Gastroesophageal sphincter (tissue), 4 donors: ENCODE data around the gene ZNF444. TPM values are rescaled to one million over a fixed set of nuclear protein-coding genes. Genes with fewer than 3 reads are reported as not detected.

Experiments
- ATAC-seq: fragments of 150-250 bp; one replicate; pipeline ENCODE4 v1.9.1; 2016; ENCODE audit warnings: mild to moderate bottlenecking, moderate library complexity
- H3K27ac ChIP-seq, 4 donors: fragments of 200-600 bp; sonication (generic) in 3 of 4; 1 replicate in 3 of 4; 2 replicates in 1 of 4; pipeline ENCODE4 v1.5.1; 2016 to 2019
- H3K27me3 ChIP-seq: fragments of 200-600 bp; sonication (generic); one replicate; pipeline ENCODE4 v1.5.1; 2019
- H3K36me3 ChIP-seq, 2 donors: fragments of 200-600 bp; sonication (generic); one replicate each; pipeline ENCODE4 v1.5.1; 2019; ENCODE audit warnings: control low read depth in 1 of 2
- H3K4me1 ChIP-seq, 3 donors: fragments of 200-600 bp; sonication (generic); 1 replicate in 2 of 3; 2 replicates in 1 of 3; pipeline ENCODE4 v1.5.1; 2016 to 2019; ENCODE audit warnings: control low read depth in 2 of 3
- H3K4me3 ChIP-seq, 2 donors: fragments of 200-600 bp; sonication (generic); one replicate each; pipeline ENCODE4 v1.5.1; 2019; ENCODE audit warnings: mild to moderate bottlenecking in 1 of 2, moderate library complexity in 1 of 2
- H3K9me3 ChIP-seq, 3 donors: fragments of 200-600 bp; sonication (generic); one replicate each; pipeline ENCODE4 v1.5.1; 2017 to 2019; ENCODE audit warnings: control low read depth in 2 of 3
- CTCF ChIP-seq, 4 experiments: fragments of 200-600 bp in 2 of 4; fragments of 450-650 bp in 2 of 4; sonication (generic) in 1 of 4; IDR thresholded peaks; one replicate each; pipeline ENCODE4 v1.5.1; 2017 to 2019; ENCODE audit warnings: antibody characterized with exemption in 4 of 4, mild to moderate bottlenecking in 2 of 4, moderate library complexity in 2 of 4
- EP300 ChIP-seq: sonication (generic); formaldehyde crosslinking; IDR thresholded peaks from one replicate; pipeline ENCODE4 v1.6.1; 2017; ENCODE audit warnings: antibody characterized with exemption, mild to moderate bottlenecking
- POLR2A ChIP-seq, 2 donors: fragments of 450-650 bp; IDR thresholded peaks; one replicate each; pipeline ENCODE4 v1.6.1; 2017; ENCODE audit warnings: antibody characterized with exemption in 2 of 2, mild to moderate bottlenecking in 2 of 2, moderate library complexity in 1 of 2
- POLR2AphosphoS5 ChIP-seq: sonication (generic); formaldehyde crosslinking; IDR thresholded peaks from one replicate; pipeline ENCODE4 v1.6.1; 2017; ENCODE audit warnings: antibody characterized with exemption
- WGBS, 2 donors: methylation state at CpG; one replicate each; pipeline ENCODE4 v1.1.5; 2018; ENCODE audit warnings: low coverage in 1 of 2; 5-methylcytosine and 5-hydroxymethylcytosine counted together
- total RNA-seq, 4 donors: library from RNA; depleted of rRNA; stranded (reverse); fragments of >200 nt; gene quantifications; one replicate each; pipeline ENCODE4 v1.1.0, GENCODE V29; 2016

Gene ZNF444
- total RNA-seq, 4 donors from 2014 or later: 36.2 to 57.9 (median 41.3) TPM

- ATAC-seq: no peak
- TF ChIP-seq POLR2AphosphoS5 (no peak), EP300 (no peak), CTCF (IDR thresholded peaks at IDR 0.05) (no peak), POLR2A (IDR thresholded peaks at IDR 0.05) (no peak)
- no peaks in the 10 kb centered on the region for H3K36me3 ChIP-seq
- H3K27ac ChIP-seq: peak overlapping the region; percentile 49 to 82 (median 74)
- WGBS, 2 donors: 95% methylated on average over 7 of the region's 8 CpGs; no CpG with 5 or more reads in 1 of the 2 donors
- H3K27me3 ChIP-seq: no peaks in the 10 kb centered on the region
- H3K4me1 ChIP-seq: peaks cover 0 to 38% (median 0%) of the 10 kb centered on the region in 3 donors
- no peaks in the 10 kb centered on the region for H3K9me3 ChIP-seq
- no peak overlapping the region for H3K4me3 ChIP-seq
These were observed 9.4 kb upstream of the ZNF444 start for GRCh38 chr19:56131651-56132050.

GRCh38 chr19:56132316-56132822, 8.7 kb upstream of the ZNF444 start:
- TF ChIP-seq POLR2A (IDR thresholded peaks at IDR 0.05) (no peak), CTCF (IDR thresholded peaks at IDR 0.05) (no peak), EP300 (no peak), POLR2AphosphoS5 (no peak)
- Histone ChIP-seq H3K27ac (peak overlapping the region; percentile 49 to 82 (median 74)), H3K4me3 (no peak overlapping the region)

GRCh38 chr19:56133858-56134653, 7.0 kb upstream of the ZNF444 start:
- H3K9me3 ChIP-seq: no peaks in the 10 kb centered on the region
- no peaks in the 10 kb centered on the region for H3K27me3 ChIP-seq
- no peak overlapping the region for H3K4me3 ChIP-seq
- TF ChIP-seq POLR2AphosphoS5: no peak
- no peak for TF ChIP-seq CTCF (IDR thresholded peaks at IDR 0.05)
- TF ChIP-seq POLR2A (IDR thresholded peaks at IDR 0.05): no peak
- TF ChIP-seq EP300: no peak
- peaks cover 0 to 58% (median 0%) of the 10 kb centered on the region in 3 donors for H3K4me1 ChIP-seq
- WGBS, 2 donors: 62 to 72% methylated on average over 7 to 13 of the region's 14 CpGs
- no peak overlapping the region for H3K27ac ChIP-seq
- ATAC-seq: no peak
- no peaks in the 10 kb centered on the region for H3K36me3 ChIP-seq

More at GRCh38 chr19:56132316-56132822, 8.7 kb upstream of the ZNF444 start:
- Histone ChIP-seq H3K4me1 (peaks cover 0 to 46% (median 0%) of the 10 kb centered on the region in 3 donors), H3K9me3 (no peaks in the 10 kb centered on the region), H3K27me3 (no peaks in the 10 kb centered on the region), H3K36me3 (no peaks in the 10 kb centered on the region)
- 10 to 14% methylated on average over 4 to 8 of the region's 14 CpGs for WGBS, 2 donors
- ATAC-seq: peak; percentile 79

- no peak for ATAC-seq
- Histone ChIP-seq H3K9me3 (no peaks in the 10 kb centered on the region), H3K27me3 (no peaks in the 10 kb centered on the region), H3K4me3 (no peak overlapping the region), H3K4me1 (peaks cover 0 to 63% (median 0%) of the 10 kb centered on the region in 3 donors), H3K27ac (no peak overlapping the region), H3K36me3 (no peaks in the 10 kb centered on the region)
- 72 to 75% methylated on average over 3 to 5 of the region's 5 CpGs for WGBS, 2 donors
- no peak for TF ChIP-seq CTCF (IDR thresholded peaks at IDR 0.05)
- TF ChIP-seq POLR2A (IDR thresholded peaks at IDR 0.05): no peak
- TF ChIP-seq POLR2AphosphoS5: no peak
- no peak for TF ChIP-seq EP300
These were observed 6.5 kb upstream of the ZNF444 start for GRCh38 chr19:56134654-56134921.

- H3K27ac ChIP-seq: peak overlapping the region in 2 of 4 donors; percentile 43 to 66
- H3K36me3 ChIP-seq: no peaks in the 10 kb centered on the region
- 53 to 57% methylated on average over 5 to 6 of the region's 10 CpGs for WGBS, 2 donors
- no peak overlapping the region for H3K4me3 ChIP-seq
- H3K4me1 ChIP-seq: peaks cover 0 to 70% (median 7%) of the 10 kb centered on the region in 3 donors
- TF ChIP-seq EP300: no peak
- TF ChIP-seq CTCF (IDR thresholded peaks at IDR 0.05): no peak
- TF ChIP-seq POLR2A (IDR thresholded peaks at IDR 0.05): no peak
- TF ChIP-seq POLR2AphosphoS5: no peak
- no peaks in the 10 kb centered on the region for H3K9me3 ChIP-seq
- no peaks in the 10 kb centered on the region for H3K27me3 ChIP-seq
- ATAC-seq: no peak
These were observed 4.7 kb upstream of the ZNF444 start for GRCh38 chr19:56136362-56136761.
